GM12865 (cell line): Measurements from ENCODE around the gene LAMC2.

ENCODE experiments used
- DNase-seq: peaks from one replicate; pipeline ENCODE4 v3.0.0; 2010; ENCODE audit warnings: low read depth
- H3K4me3 ChIP-seq: 2 replicates; pipeline ENCODE4 v1.5.1; 2011; ENCODE audit warnings: mild to moderate bottlenecking, low read depth, low read length, control low read depth
- TF ChIP-seq, protein P1 (sequence below): IDR thresholded peaks from 2 replicates; pipeline ENCODE4 v1.5.1; 2011; ENCODE audit warnings: low read length, control low read depth, low read depth, inconsistent platforms; ENCODE audit not compliant: insufficient read depth; ENCODE audit errors: missing control alignments

LAMC2 gene

DNA sequence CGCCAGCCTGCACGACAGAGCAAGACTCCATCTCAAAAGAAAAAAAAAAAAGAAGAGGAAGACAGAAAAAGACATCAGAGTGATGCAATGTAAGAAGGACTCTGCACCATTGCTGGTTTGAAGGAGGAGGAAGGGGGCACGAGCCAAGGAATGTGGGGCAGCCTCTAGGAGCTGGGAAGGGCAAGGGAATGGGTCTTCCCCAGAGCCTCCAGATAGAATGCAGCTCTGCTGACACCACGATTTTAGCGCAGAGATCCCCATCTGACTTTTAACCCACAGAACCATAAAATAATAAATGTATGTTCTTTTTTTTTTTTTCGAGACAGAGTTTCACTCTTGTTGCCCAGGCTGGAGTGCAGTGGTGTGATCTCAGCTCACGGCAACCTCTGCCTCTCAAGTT lies 33.9 kb upstream of the LAMC2 start:
- DNase-seq: no peak
- no peak overlapping the region for H3K4me3 ChIP-seq

DNA sequence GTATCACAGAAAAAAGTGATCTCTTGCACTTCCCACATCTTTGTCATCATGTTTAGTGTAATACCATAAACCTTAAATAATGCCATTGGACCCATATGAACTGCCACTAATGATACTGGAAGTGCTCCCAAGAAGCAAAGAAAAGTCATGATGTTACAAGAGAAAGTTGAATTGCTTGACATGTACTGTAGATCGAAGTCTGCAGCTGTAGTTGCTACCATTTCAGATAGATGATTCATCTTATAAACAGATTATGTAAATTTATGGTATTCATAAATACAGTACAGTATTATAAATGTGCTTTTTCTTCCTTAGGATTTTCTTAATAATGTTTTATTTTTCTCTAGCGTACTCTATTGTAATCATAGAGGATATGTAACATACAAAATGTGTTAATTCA lies 30.1 kb upstream of the LAMC2 start:
- no peak overlapping the region for H3K4me3 ChIP-seq
- no peak for DNase-seq
- TF ChIP-seq, protein P1, sequence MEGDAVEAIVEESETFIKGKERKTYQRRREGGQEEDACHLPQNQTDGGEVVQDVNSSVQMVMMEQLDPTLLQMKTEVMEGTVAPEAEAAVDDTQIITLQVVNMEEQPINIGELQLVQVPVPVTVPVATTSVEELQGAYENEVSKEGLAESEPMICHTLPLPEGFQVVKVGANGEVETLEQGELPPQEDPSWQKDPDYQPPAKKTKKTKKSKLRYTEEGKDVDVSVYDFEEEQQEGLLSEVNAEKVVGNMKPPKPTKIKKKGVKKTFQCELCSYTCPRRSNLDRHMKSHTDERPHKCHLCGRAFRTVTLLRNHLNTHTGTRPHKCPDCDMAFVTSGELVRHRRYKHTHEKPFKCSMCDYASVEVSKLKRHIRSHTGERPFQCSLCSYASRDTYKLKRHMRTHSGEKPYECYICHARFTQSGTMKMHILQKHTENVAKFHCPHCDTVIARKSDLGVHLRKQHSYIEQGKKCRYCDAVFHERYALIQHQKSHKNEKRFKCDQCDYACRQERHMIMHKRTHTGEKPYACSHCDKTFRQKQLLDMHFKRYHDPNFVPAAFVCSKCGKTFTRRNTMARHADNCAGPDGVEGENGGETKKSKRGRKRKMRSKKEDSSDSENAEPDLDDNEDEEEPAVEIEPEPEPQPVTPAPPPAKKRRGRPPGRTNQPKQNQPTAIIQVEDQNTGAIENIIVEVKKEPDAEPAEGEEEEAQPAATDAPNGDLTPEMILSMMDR: no peak

More for the DNA sequence above, 33.9 kb upstream of the LAMC2 start:
- TF ChIP-seq, protein P1: no peak

DNA sequence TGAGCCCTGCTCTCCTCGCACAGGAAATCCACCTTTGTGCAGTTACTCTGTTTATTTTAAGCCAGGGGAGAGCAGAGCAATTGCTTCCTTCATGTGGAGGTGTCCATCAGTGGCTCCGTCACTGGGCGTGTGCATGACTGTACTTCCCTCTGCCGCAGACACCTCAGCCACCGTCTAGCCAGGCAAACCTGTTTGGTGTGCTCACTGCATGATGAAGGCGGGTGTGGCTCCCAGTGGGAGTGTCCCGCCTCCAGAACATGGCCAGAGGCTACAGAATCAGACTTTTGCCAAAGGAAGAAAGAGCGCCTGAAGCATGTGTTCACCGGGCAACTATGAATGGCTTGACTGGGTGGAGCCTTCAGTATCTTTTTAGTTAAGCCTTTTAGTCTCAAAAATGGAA lies 26.1 kb upstream of the LAMC2 start:
- no peak overlapping the region for H3K4me3 ChIP-seq
- DNase-seq: no peak
- TF ChIP-seq, protein P1: no peak

DNA sequence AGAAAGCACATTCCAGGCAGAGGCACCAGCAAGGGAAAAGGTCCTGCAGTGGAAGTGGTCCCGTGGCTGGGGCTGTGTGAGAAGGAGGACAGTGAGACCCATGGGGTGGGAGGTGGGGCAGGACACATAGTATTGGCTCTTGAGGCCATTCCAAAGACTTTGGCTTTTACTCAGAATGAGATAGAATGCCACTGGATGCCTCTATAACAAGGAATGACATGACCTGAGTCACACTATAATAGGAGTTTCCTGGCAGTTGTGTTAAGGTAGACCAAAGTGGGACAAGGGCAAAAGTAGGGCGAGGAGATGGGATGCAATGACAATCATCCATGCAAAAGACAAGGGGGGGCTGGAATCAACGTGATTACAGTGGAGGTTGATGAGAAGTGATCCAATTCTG lies 24.7 kb upstream of the LAMC2 start:
- H3K4me3 ChIP-seq: no peak overlapping the region
- TF ChIP-seq, protein P1: no peak
- DNase-seq: no peak

DNA sequence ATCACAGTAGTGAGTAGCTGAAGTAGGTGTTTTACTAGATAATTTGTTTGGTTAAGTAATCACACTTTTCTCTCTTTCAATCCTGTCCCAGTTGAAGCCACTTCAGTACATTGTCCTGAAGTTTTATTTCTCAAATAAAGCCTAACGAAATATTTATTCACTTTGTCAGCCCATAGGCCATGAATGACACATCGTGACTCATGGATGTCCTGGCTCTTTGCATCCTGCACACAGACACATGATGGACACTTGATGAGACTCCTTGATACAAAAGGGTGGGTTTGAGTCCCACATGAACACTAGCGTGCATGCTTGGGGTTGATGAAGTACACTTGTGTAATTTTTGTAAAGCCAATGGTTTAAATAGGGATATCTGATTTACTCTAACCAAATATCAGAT lies 22.7 kb upstream of the LAMC2 start:
- TF ChIP-seq, protein P1: no peak
- DNase-seq: no peak
- no peak overlapping the region for H3K4me3 ChIP-seq

DNA sequence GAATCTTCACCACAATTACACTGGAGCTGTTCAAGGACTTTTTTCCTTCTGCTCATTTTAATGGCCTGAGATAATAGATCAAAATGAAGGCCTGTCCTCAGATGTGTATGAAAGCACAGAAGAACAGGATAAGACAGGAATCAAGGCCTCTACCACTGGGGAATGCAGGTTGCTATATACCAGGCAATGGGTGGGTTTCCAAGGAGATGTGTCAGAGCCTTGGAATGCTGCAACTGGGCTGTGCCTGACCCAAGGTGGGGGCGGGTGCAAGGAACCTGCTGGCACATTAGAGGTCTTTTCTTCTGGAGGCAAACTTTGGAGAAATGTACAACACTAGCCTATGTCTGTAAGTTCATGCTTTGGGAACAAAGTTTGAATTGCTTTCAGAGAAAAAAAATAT lies 21.7 kb upstream of the LAMC2 start:
- DNase-seq: no peak
- TF ChIP-seq, protein P1: no peak
- no peak overlapping the region for H3K4me3 ChIP-seq

DNA sequence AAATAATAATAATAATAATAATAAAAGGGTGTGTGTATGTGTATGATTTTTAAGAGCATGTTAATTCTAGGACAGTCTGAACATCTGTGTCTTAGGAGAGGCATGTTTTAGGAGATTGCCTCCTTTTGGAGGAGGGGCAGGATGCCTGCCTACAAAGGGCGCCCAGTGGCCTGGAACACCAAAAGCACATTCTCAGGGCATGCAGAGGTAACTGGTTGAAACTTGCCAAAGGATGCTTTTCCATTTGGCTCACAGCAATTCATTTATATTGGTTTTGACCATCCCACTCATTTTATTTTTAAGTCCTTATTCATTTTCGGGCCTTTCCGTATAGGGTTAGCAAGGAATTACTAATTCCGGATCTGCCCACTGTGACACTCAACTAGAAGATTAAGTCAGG lies 21.1 kb upstream of the LAMC2 start:
- no peak for DNase-seq
- H3K4me3 ChIP-seq: no peak overlapping the region
- TF ChIP-seq, protein P1: no peak
